Epithelial cell of esophagus (primary cell): Measurements from ENCODE around the gene INPP5A.

Experiments
- DNase-seq: peaks from one replicate; pipeline ENCODE4 v3.0.0; 2010; ENCODE audit warnings: low read depth
- H3K4me3 ChIP-seq: 2 replicates; pipeline ENCODE4 v1.5.1; 2011; ENCODE audit warnings: mild to moderate bottlenecking, low read length, control low read depth
- CTCF ChIP-seq: IDR thresholded peaks from 2 replicates; pipeline ENCODE4 v1.5.1; 2011; ENCODE audit warnings: low read depth, mild to moderate bottlenecking, low read length, control low read depth, inconsistent platforms; ENCODE audit not compliant: insufficient read depth; ENCODE audit errors: missing control alignments

INPP5A gene

DNA sequence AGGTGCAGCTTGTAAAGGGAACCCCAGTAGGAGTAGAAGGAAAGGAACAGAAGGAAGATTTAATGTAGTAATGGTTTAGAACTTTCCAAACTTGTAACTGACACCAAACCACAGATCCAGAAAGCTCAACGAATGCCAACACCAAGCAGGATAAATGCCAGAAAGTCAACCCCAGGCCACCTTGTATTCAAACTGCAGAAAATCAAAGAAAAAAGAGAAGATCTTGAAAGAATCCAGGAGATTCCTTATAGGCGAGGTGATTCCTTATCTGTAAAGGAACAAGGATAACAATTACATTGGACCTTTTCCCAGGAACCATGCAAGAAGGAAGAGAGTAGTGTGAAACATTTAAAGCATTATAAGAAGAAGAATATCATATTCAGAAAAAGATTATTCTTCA is 154.7 kb downstream of the INPP5A start:
- no peak for DNase-seq
- H3K4me3 ChIP-seq = no peak overlapping the region
- TF ChIP-seq CTCF = no peak

GRCh38 chr10:132693676-132694075 is 156.1 kb downstream of the INPP5A start:
- no peak for DNase-seq
- H3K4me3 ChIP-seq = no peak overlapping the region
- TF ChIP-seq CTCF = no peak

- no peak for TF ChIP-seq CTCF
- no peak overlapping the region for H3K4me3 ChIP-seq
- DNase-seq = no peak
Observed at GRCh38 chr10:132696204-132696603, 158.6 kb downstream of the INPP5A start.

DNA sequence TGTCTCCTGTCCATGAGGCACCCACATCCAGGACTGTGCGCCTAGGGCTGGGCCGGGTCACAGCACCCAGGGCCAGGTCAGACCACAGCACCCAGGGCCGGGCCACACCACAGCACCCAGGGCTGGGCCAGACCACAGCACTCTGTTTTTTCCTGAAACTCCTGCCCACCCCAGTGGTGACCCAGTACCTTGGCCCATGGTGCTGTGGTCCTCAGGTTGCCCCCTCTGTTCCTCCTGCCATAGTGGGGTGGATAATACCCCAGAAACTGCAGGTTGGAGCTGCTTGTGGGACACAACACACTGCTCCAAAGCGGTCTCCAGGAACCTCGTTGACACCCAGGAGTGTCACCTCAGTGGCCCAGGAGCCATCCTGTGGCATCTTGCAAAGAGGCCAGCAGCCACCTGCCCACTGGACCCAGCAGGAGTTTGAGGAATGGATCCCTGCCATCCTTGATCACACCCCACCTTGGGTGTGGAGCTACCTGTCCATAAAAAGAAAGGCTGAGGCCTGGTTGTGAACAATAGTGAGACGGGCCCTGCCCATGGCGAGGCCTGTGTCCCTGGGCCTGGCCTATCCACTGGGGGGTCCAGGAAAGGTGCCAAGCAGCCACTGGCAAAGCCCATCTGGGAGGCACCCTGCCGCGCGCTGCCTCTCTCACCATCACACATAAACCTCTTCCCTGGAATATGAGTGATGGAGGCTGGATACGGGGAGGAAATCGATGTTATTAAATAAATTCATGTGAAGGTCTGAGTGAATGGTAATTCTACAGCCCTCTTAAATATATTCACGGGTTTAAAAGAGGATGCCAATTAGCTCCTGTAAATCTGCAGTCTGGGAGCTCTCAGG is 159.4 kb downstream of the INPP5A start:
- no peak overlapping the region for H3K4me3 ChIP-seq
- DNase-seq = no peak
- no peak for TF ChIP-seq CTCF

GRCh38 chr10:132697578-132698200 is 160.1 kb downstream of the INPP5A start:
- no peak for TF ChIP-seq CTCF
- no peak for DNase-seq
- no peak overlapping the region for H3K4me3 ChIP-seq

GRCh38 chr10:132698211-132698751 is 160.7 kb downstream of the INPP5A start:
- TF ChIP-seq CTCF = no peak
- no peak overlapping the region for H3K4me3 ChIP-seq
- DNase-seq = no peak
